ENCODE measurements around the gene TEAD2. TPM values are rescaled to one million over a fixed set of nuclear protein-coding genes. Genes with fewer than 3 reads are reported as not detected.

The TEAD2 gene
- total RNA-seq, 1 donor: 41.3 TPM

GRCh38 chr19:49400029-49400428 lies 37.8 kb upstream of the TEAD2 start:
- TF ChIP-seq CTCF (IDR thresholded peaks at IDR 0.05; ENCODE audit: extremely low read depth, low read depth, low read length): no peak
- no peak for DNase-seq (ENCODE audit: insufficient read length, low spot score, missing footprints)

GRCh38 chr19:49398931-49399330 lies 36.7 kb upstream of the TEAD2 start:
- Histone ChIP-seq H4K20me1 (ENCODE audit: insufficient read depth, low read length) (no peaks in the 10 kb centered on the region), H3K79me2 (ENCODE audit: insufficient read depth, low read length) (no peaks in the 10 kb centered on the region), H3K4me1 (ENCODE audit: insufficient read depth, low read length) (no peaks in the 10 kb centered on the region), H3K9me3 (ENCODE audit: low read depth, low read length) (no peaks in the 10 kb centered on the region), H3K4me2 (ENCODE audit: insufficient read depth, low read length) (no peak overlapping the region), H3K27me3 (ENCODE audit: insufficient read depth, low read length) (peaks cover 5% of the 10 kb centered on the region), H2AFZ (ENCODE audit: low read length) (no peak overlapping the region), H3K36me3 (ENCODE audit: insufficient read depth, low read length) (no peaks in the 10 kb centered on the region), H3K4me3 (ENCODE audit: insufficient read depth, low read length) (no peak overlapping the region), H3K27ac (ENCODE audit: low read depth, low read length) (no peak overlapping the region)
- TF ChIP-seq CTCF (IDR thresholded peaks at IDR 0.05; ENCODE audit: extremely low read depth, low read depth, low read length): no peak
- DNase-seq (ENCODE audit: insufficient read length, low spot score, missing footprints): no peak

More at GRCh38 chr19:49400029-49400428, 37.8 kb upstream of the TEAD2 start:
- Histone ChIP-seq H3K79me2 (ENCODE audit: insufficient read depth, low read length) (no peaks in the 10 kb centered on the region), H2AFZ (ENCODE audit: low read length) (no peak overlapping the region), H3K4me2 (ENCODE audit: insufficient read depth, low read length) (no peak overlapping the region), H3K27me3 (ENCODE audit: insufficient read depth, low read length) (peaks cover 5% of the 10 kb centered on the region), H3K36me3 (ENCODE audit: insufficient read depth, low read length) (no peaks in the 10 kb centered on the region), H3K9me3 (ENCODE audit: low read depth, low read length) (no peaks in the 10 kb centered on the region), H3K4me1 (ENCODE audit: insufficient read depth, low read length) (no peaks in the 10 kb centered on the region), H4K20me1 (ENCODE audit: insufficient read depth, low read length) (no peaks in the 10 kb centered on the region), H3K27ac (ENCODE audit: low read depth, low read length) (no peak overlapping the region), H3K4me3 (ENCODE audit: insufficient read depth, low read length) (no peak overlapping the region)

- no peak for TF ChIP-seq CTCF (IDR thresholded peaks at IDR 0.05; ENCODE audit: extremely low read depth, low read depth, low read length)
- no peaks in the 10 kb centered on the region for H3K9me3 ChIP-seq (ENCODE audit: low read depth, low read length)
- no peak overlapping the region for H3K4me2 ChIP-seq (ENCODE audit: insufficient read depth, low read length)
- H3K79me2 ChIP-seq (ENCODE audit: insufficient read depth, low read length): no peaks in the 10 kb centered on the region
- no peaks in the 10 kb centered on the region for H3K4me1 ChIP-seq (ENCODE audit: insufficient read depth, low read length)
- H3K36me3 ChIP-seq (ENCODE audit: insufficient read depth, low read length): no peaks in the 10 kb centered on the region
- H4K20me1 ChIP-seq (ENCODE audit: insufficient read depth, low read length): no peaks in the 10 kb centered on the region
- H3K27ac ChIP-seq (ENCODE audit: low read depth, low read length): no peak overlapping the region
- H3K27me3 ChIP-seq (ENCODE audit: insufficient read depth, low read length): peaks cover 5% of the 10 kb centered on the region
- no peak overlapping the region for H3K4me3 ChIP-seq (ENCODE audit: insufficient read depth, low read length)
- no peak for DNase-seq (ENCODE audit: insufficient read length, low spot score, missing footprints)
- no peak overlapping the region for H2AFZ ChIP-seq (ENCODE audit: low read length)
These were observed 35.9 kb upstream of the TEAD2 start for GRCh38 chr19:49398001-49398615.

GRCh38 chr19:49396738-49397505 lies 34.7 kb upstream of the TEAD2 start:
- DNase-seq (ENCODE audit: insufficient read length, low spot score, missing footprints): peak; percentile 59
- Histone ChIP-seq H3K4me2 (ENCODE audit: insufficient read depth, low read length) (no peak overlapping the region), H3K4me3 (ENCODE audit: insufficient read depth, low read length) (no peak overlapping the region), H3K27ac (ENCODE audit: low read depth, low read length) (no peak overlapping the region), H3K36me3 (ENCODE audit: insufficient read depth, low read length) (no peaks in the 10 kb centered on the region), H2AFZ (ENCODE audit: low read length) (no peak overlapping the region), H4K20me1 (ENCODE audit: insufficient read depth, low read length) (no peaks in the 10 kb centered on the region), H3K79me2 (ENCODE audit: insufficient read depth, low read length) (no peaks in the 10 kb centered on the region), H3K4me1 (ENCODE audit: insufficient read depth, low read length) (no peaks in the 10 kb centered on the region), H3K27me3 (ENCODE audit: insufficient read depth, low read length) (peaks cover 5% of the 10 kb centered on the region), H3K9me3 (ENCODE audit: low read depth, low read length) (no peaks in the 10 kb centered on the region)
- TF ChIP-seq CTCF (IDR thresholded peaks at IDR 0.05; ENCODE audit: extremely low read depth, low read depth, low read length): no peak

All from osteoblast (primary cell).